Measurements from ENCODE around the gene RNF31.
"Not testable (repeated sequence)": the region's sequence is repeated elsewhere in the genome, so short reads cannot be mapped to it uniquely, and the experiment has no call there.

The RNF31 gene

DNA sequence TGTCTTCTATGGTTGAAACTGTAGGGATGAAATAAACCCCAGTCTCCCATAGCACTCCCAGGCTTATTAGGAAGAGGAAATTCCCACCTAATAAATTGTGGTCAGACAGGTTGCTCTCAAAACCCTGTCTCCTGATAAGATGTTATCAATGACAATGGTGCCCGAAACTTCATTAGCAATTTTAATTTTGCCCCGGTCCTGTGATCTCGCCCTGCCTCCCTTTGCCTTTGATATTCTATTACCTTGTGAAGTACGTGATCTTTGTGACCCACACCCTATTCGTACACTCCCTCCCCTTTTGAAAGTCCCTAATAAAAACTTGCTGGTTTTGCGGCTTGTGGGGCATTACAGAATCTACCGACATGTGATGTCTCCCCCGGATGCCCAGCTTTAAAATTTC lies 55.2 kb downstream of the RNF31 start:
- DNase-seq (ENCODE audit: low spot score): not testable (repeated sequence)

DNA sequence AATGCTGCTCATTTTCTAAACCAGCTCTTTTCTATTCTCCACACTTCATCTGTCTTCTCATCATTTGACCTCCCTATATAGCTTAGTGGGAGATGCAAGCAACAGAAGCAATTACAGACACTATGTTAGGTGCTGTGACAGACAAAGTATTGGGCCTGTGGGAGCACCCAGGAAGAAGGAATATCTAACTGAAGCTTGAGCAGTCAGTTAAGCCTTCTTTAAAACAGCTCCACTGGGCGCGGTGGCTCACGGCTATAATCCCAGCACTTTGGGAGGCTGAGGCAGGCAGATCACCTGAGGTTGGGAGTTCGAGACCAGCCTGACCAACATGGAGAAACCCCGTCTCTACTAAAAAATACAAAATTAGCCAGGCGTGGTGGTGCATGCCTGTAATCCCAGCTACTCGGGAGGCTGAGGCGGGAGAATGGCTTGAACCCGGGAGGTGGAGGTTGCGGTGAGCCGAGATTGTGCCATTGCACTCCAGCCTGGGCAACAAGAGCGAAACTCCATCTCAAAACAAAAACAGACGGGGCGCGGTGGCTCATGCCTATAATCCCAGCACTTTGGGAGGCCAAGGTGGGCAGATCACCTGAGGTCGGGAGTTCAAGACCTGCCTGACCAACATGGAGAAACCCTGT lies 56.1 kb downstream of the RNF31 start:
- not testable (repeated sequence) for DNase-seq (ENCODE audit: low spot score)

DNA sequence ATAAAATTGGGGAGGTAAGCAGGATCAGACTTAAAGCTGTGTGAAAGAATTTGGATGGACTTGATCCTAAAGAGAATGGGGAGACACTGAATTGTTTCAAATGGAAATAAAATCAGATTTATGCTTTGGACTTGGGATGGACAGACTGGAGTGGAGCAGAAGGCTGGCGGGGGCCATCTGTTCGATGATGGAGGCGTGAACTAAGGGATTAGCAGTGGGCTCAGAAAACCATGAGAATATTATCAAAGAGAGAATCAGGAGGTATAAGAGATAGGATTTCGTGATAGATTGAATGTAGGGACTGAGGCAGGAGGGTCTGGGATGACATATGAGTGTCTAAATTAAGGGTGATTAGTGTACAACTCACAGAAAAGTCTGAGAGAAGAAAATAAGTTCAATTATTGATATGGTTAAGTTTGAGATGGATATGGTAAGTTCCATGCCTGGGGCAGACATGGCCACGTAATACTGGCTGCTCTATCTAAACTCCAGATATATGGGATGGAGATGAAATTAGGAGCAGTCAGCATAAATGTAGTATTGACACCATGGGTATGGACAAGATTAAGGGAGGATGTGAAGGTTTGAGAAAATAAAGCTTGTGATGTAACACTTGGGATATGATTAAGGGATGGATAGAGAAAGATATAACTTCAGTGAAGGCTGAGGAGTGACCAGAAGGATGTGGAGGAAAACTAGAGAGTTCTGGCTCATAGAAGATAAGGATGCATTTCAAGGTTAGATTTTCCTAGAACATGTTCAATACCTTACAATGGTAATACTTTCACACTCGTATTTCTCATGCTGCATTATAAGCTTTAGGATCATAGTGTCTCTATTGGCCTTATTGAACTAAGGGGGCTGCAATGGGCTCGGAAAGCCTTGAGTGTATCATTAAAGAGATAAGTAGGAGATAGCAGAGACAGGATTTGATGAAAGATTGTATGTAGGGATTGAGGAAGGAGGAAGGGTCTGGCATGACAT lies 57.2 kb downstream of the RNF31 start:
- DNase-seq (ENCODE audit: low spot score): no peak

DNA sequence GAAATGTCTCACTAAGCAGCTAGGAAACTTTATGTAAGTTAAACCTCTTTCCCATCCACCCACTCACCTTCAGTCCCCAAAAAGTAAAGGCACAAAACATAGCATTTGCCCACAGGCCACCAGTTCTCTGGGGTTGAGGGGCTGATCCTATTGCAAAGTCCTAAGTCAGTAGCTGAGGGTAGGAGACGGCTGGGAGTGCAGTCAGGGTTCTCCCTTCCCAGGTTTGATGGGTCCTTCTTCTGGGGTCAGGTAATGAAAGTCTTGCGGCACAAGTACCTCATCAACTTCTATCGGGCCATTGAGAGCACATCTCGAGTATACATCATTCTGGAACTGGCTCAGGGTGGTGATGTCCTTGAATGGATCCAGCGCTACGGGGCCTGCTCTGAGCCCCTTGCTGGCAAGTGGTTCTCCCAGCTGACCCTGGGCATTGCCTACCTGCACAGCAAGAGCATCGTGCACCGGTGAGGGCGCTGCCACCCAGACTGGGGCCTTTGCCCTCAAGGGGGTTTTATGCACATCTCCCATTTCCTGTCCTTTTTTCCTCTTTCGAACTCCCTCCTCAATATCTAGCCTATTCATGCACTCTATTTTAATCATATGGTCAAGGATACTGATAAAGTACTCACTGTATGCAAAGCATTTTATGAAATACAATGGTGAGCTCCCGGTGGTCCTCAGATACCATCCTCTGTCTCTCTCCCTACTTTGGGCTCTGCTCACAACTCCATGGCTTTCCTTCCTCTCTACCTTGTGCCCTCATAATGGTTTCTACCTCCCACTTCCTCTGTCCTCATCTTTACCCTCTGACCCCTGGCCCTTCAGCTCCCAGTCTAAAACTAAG lies 59.2 kb downstream of the RNF31 start:
- no peak for DNase-seq (ENCODE audit: low spot score)

DNA sequence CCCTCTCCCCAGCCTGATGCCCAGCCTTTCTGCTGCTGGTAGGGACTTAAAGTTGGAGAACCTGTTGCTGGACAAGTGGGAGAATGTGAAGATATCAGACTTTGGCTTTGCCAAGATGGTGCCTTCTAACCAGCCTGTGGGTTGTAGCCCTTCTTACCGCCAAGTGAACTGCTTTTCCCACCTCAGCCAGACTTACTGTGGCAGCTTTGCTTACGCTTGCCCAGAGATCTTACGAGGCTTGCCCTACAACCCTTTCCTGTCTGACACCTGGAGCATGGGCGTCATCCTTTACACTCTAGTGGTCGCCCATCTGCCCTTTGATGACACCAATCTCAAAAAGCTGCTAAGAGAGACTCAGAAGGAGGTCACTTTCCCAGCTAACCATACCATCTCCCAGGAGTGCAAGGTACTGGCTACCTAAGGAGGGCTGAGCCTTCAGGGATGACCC lies 59.8 kb downstream of the RNF31 start:
- DNase-seq (ENCODE audit: low spot score): no peak

DNA sequence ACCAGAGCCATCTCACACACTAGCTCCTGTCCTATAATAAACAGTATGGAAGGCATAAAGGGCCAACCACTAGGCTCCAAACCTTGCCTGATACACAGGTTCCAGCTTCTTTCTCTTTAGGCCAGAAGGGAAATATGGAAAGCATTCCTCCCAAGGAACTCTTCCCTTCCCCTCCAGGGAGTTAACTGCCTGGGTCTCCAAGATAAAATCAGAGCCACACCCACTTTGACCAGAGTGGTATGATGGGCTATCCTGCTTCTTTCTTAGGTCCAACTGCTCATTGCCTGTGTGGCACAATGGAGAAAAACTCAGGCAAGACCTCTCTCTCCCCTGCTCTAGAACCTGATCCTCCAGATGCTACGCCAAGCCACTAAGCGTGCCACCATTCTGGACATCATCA lies 60.3 kb downstream of the RNF31 start:
- no peak for DNase-seq (ENCODE audit: low spot score)
